ENCODE data around the gene EYS.
A peak's percentile ranks its signal among the peaks of the same experiment; 100 is the strongest.

Gene EYS

GRCh38 chr6:64023693-64024092 is 1683.3 kb downstream of the EYS start:
- no peak overlapping the region for H3K4me3 ChIP-seq (ENCODE audit: low read depth, low read length)
- no peak for TF ChIP-seq CTCF (IDR thresholded peaks at IDR 0.05; ENCODE audit: insufficient read depth, low read depth, low read length, missing control alignments)
- DNase-seq (ENCODE audit: low read depth), result no peak

DNA sequence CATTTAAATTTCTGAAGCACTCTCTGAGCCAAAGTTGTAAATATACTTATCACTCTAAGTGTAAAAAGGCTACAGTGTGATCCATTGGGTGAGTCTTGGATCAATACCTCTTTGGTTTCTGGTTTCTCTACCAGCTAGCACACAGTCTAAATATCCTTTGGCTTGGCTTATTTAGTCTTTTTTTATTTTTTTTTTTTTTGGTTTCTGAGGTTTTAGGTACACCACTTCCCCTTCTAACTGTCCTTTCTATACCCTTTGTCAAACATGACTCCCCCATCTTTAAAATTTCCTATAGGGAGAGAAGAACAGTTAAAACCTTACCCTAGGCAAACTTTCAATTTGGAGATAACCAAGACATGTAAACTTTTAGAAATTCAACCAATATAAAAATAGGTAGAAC is 1692.4 kb downstream of the EYS start:
- no peak for DNase-seq (ENCODE audit: low read depth)
- no peak overlapping the region for H3K4me3 ChIP-seq (ENCODE audit: low read depth, low read length)
- TF ChIP-seq CTCF (IDR thresholded peaks at IDR 0.05; ENCODE audit: insufficient read depth, low read depth, low read length, missing control alignments), result no peak

DNA sequence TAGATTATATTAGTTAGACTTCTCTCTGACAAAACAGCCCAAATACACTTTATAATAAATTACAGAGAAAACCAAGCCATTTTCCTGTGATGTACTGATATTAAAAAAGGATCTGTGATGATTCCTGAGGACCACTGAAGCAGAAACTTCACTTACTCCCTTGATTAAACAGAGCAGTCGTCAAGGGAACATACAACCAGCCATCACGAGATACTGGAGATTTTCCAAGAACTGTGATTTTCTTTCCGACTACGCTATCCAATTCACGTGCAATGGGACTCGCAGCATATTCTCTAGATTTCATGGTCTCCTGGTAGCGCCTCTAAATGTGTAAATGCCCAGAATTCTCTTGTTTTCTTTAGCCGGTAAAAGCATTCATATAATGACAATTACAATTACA is 1694.0 kb downstream of the EYS start:
- TF ChIP-seq CTCF (IDR thresholded peaks at IDR 0.05; ENCODE audit: insufficient read depth, low read depth, low read length, missing control alignments), result no peak
- no peak overlapping the region for H3K4me3 ChIP-seq (ENCODE audit: low read depth, low read length)
- no peak for DNase-seq (ENCODE audit: low read depth)

DNA sequence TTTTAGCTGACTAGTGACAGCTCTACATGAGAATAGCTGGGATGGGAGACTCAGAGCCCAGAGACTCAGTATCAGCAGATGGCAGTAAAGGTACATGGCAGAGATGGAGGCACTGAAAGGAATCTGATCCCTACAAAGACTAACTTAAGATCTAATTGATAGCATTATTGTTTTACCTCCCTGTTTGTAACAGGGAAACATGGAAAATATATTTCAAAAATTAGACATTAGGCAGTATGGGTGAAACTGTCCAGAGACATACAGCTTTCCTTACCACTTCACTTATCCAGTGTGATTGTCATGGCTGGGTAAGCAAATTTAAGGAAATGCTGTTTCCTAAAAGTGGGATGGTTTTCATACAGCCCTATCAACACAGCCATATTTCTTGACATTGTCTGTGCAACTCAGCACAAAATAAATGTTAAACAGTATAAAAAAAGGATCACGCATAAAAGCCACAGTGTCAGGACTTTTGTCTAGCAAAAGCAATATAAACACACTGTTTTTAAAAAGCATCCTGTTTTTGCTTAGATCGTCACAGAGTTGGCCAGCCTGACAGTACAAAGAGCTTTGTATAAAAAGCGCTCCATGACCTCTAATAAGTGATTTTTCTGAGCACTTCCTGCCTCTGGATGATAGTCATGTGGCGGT is 1694.5 kb downstream of the EYS start:
- DNase-seq (ENCODE audit: low read depth), result peak; percentile 32

DNA sequence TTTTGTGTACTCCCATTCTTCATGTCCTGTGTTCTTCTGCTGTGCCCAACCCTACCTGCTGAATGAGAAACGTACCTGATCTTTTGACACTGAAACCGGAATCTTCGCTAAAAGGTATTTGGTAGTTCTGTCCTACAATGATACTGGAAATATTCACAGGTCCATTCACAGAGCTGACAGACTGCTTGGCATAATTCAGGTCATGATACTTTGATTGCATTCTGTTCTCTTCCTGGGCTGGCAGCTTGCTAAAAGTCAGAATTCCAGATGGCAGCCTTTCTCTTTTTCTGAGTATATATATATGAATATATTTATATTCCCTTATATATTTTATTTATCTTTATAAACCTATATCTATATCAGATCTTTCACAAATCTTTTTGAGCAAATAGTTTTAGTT is 1696.4 kb downstream of the EYS start:
- TF ChIP-seq CTCF (IDR thresholded peaks at IDR 0.05; ENCODE audit: insufficient read depth, low read depth, low read length, missing control alignments), result no peak
- no peak overlapping the region for H3K4me3 ChIP-seq (ENCODE audit: low read depth, low read length)
- DNase-seq (ENCODE audit: low read depth), result no peak

More for the DNA sequence above, 1694.5 kb downstream of the EYS start:
- no peak overlapping the region for H3K4me3 ChIP-seq (ENCODE audit: low read depth, low read length)
- peak; percentile 58 for TF ChIP-seq CTCF (IDR thresholded peaks at IDR 0.05; ENCODE audit: insufficient read depth, low read depth, low read length, missing control alignments)

DNA sequence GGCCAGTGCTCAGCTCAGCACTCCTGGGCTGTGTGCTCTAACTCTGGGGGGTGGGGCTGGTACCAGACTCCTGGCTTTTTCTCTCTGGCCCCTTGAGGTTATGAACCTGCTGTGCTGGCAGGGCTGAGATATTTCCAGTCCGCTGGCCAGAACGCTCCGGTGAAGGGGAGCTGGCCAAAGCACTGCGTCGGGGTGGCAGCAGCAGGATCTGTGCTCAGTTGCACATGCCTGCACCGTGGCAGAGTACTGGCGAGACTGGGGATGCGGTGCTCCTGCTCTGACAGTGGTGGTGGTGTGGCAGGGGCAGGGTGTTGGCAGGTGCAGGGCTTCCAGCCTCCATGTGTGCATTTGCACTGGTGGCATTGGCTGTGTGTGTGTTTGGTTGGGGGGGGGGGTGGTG is 1697.0 kb downstream of the EYS start:
- TF ChIP-seq CTCF (IDR thresholded peaks at IDR 0.05; ENCODE audit: insufficient read depth, low read depth, low read length, missing control alignments), result no peak
- no peak for DNase-seq (ENCODE audit: low read depth)
- no peak overlapping the region for H3K4me3 ChIP-seq (ENCODE audit: low read depth, low read length)

- H3K4me3 ChIP-seq (ENCODE audit: low read depth, low read length), result no peak overlapping the region
- no peak for TF ChIP-seq CTCF (IDR thresholded peaks at IDR 0.05; ENCODE audit: insufficient read depth, low read depth, low read length, missing control alignments)
- DNase-seq (ENCODE audit: low read depth), result no peak
Observed at GRCh38 chr6:64006246-64006645, 1700.8 kb downstream of the EYS start.
